Astrocyte of the cerebellum (primary cell): Measurements from ENCODE around the gene RAB31.
"Not testable (repeated sequence)": the region's sequence is repeated elsewhere in the genome, so short reads cannot be mapped to it uniquely, and the experiment has no call there.

ENCODE experiments used
- DNase-seq: peaks from one replicate; pipeline ENCODE4 v3.0.0-alpha.2; 2011; ENCODE audit warnings: low read depth
- H3K4me3 ChIP-seq: 2 replicates; pipeline ENCODE4 v1.5.1; 2011; ENCODE audit warnings: mild to moderate bottlenecking, low read depth, low read length, moderate library complexity
- CTCF ChIP-seq: IDR thresholded peaks from 2 replicates; pipeline ENCODE4 v1.5.1; 2012; ENCODE audit warnings: low read length, low read depth, moderate library complexity, mild to moderate bottlenecking; ENCODE audit errors: missing control alignments
- in situ Hi-C: cut with HindIII; loops from 2 replicates; pipeline ENCODE4 v1.10.0; 2017; ENCODE audit warnings: low sequenced_read_pairs

RAB31 gene

GRCh38 chr18:9898792-9899549, 190.9 kb downstream of the RAB31 start:
- TF ChIP-seq CTCF = no peak
- no peak for DNase-seq
- no peak overlapping the region for H3K4me3 ChIP-seq
- in situ Hi-C loops = no loop called here

- DNase-seq, H3K4me3 ChIP-seq, in situ Hi-C loops: not testable (repeated sequence)
Observed at GRCh38 chr18:9899550-9899930, 191.4 kb downstream of the RAB31 start.

- H3K4me3 ChIP-seq = no peak overlapping the region
- no peak for DNase-seq
- no peak for TF ChIP-seq CTCF
- in situ Hi-C loops = no loop called here
Observed at GRCh38 chr18:9900699-9901098, 192.6 kb downstream of the RAB31 start.

GRCh38 chr18:9901377-9901776, 193.3 kb downstream of the RAB31 start:
- DNase-seq = no peak
- in situ Hi-C loops = no loop called here
- TF ChIP-seq CTCF = no peak
- no peak overlapping the region for H3K4me3 ChIP-seq

GRCh38 chr18:9902264-9902663, 194.2 kb downstream of the RAB31 start:
- H3K4me3 ChIP-seq, DNase-seq: not testable (repeated sequence)

GRCh38 chr18:9902832-9903231, 194.7 kb downstream of the RAB31 start:
- no peak overlapping the region for H3K4me3 ChIP-seq
- no peak for TF ChIP-seq CTCF
- no peak for DNase-seq
- in situ Hi-C loops = no loop called here

More at GRCh38 chr18:9902264-9902663, 194.2 kb downstream of the RAB31 start:
- in situ Hi-C loops = not testable (repeated sequence)

GRCh38 chr18:9905401-9905922, 197.4 kb downstream of the RAB31 start:
- TF ChIP-seq CTCF = no peak
- in situ Hi-C loops = no loop called here
- no peak overlapping the region for H3K4me3 ChIP-seq
- DNase-seq = no peak
